GM08714 (cell line): ENCODE results near the gene MT1B.

Experiments used
- H3K4me3 ChIP-seq: fragments of 200-500 bp; sonication (Bioruptor generic); 2 replicates; pipeline ENCODE4 v1.5.1; 2014; ENCODE audit warnings: mild to moderate bottlenecking, low read length, inconsistent platforms
- ZNF274 ChIP-seq: IDR thresholded peaks from 2 replicates; pipeline ENCODE4 v1.6.1; 2012; ENCODE audit warnings: mild to moderate bottlenecking, low read depth, low read length

Gene MT1B

GRCh38 chr16:56628486-56629350, 23.0 kb upstream of the MT1B start:
- no peak overlapping the region for H3K4me3 ChIP-seq
- TF ChIP-seq ZNF274: no peak

GRCh38 chr16:56629531-56629930, 22.2 kb upstream of the MT1B start:
- TF ChIP-seq ZNF274: no peak

GRCh38 chr16:56630134-56630533, 21.6 kb upstream of the MT1B start:
- no peak for TF ChIP-seq ZNF274
- no peak overlapping the region for H3K4me3 ChIP-seq

More at GRCh38 chr16:56629531-56629930, 22.2 kb upstream of the MT1B start:
- no peak overlapping the region for H3K4me3 ChIP-seq

GRCh38 chr16:56631197-56631596, 20.5 kb upstream of the MT1B start:
- H3K4me3 ChIP-seq: no peak overlapping the region
- no peak for TF ChIP-seq ZNF274

GRCh38 chr16:56631832-56632155, 19.9 kb upstream of the MT1B start:
- no peak for TF ChIP-seq ZNF274

GRCh38 chr16:56632156-56632847, 19.4 kb upstream of the MT1B start, which contains the start of gene MT1M:
Gene MT1M, plus strand, starts transcription at chr16:56632659. Its CDS starts 73 bp downstream, at chr16:56632732.
- no peak within 1 kb of the TSS for H3K4me3 ChIP-seq
- no peak for TF ChIP-seq ZNF274

More at GRCh38 chr16:56631832-56632155, 19.9 kb upstream of the MT1B start:
- H3K4me3 ChIP-seq: no peak overlapping the region

GRCh38 chr16:56632848-56633365, 18.8 kb upstream of the MT1B start:
- TF ChIP-seq ZNF274: no peak
- H3K4me3 ChIP-seq: no peak overlapping the region

GRCh38 chr16:56633535-56633934, 18.2 kb upstream of the MT1B start:
- no peak for TF ChIP-seq ZNF274
- H3K4me3 ChIP-seq: no peak overlapping the region

- TF ChIP-seq ZNF274: no peak
- H3K4me3 ChIP-seq: no peak overlapping the region
Observed at GRCh38 chr16:56634715-56635440, 16.8 kb upstream of the MT1B start.

GRCh38 chr16:56635441-56635967, 16.2 kb upstream of the MT1B start:
- no peak overlapping the region for H3K4me3 ChIP-seq
- TF ChIP-seq ZNF274: no peak

GRCh38 chr16:56636616-56637413, 14.9 kb upstream of the MT1B start:
- no peak overlapping the region for H3K4me3 ChIP-seq
- TF ChIP-seq ZNF274: no peak

- H3K4me3 ChIP-seq: no peak within 1 kb of the TSS
- no peak for TF ChIP-seq ZNF274
Observed at GRCh38 chr16:56637814-56638750, 13.6 kb upstream of the MT1B start, which contains the start of gene MT1A. Gene MT1A, plus strand, starts transcription at chr16:56638666. Its CDS starts 73 bp downstream, at chr16:56638739.
